SK-N-SH (cell line): ENCODE results near the gene MMD.

Experiments used
- EP300 ChIP-seq, 2 experiments: IDR thresholded peaks; 2 replicates each; pipeline versions ENCODE4 v1.4.0 to v1.6.1; 2012; ENCODE audit warnings: borderline replicate concordance in 1 of 2, low read depth in 1 of 2, low read length in 1 of 2
- GABPA ChIP-seq: IDR thresholded peaks from 2 replicates; pipeline ENCODE4 v1.4.0; 2012; ENCODE audit warnings: low read depth, mild to moderate bottlenecking
- MXI1 ChIP-seq: IDR thresholded peaks from 2 replicates; pipeline ENCODE4 v1.6.1; 2012; ENCODE audit warnings: mild to moderate bottlenecking, low read depth, low read length, improper control_type of control experiment
- POLR2AphosphoS5 ChIP-seq: IDR thresholded peaks from 2 replicates; pipeline ENCODE4 v1.6.1; 2012; ENCODE audit warnings: low read depth, low read length
- RCOR1 ChIP-seq: fragments of 150-350 bp; IDR thresholded peaks from 2 replicates; pipeline ENCODE4 v1.6.1; 2017; ENCODE audit warnings: antibody characterized with exemption, low read length
- TEAD4 ChIP-seq: IDR thresholded peaks from 2 replicates; pipeline ENCODE4 v1.4.0; 2012; ENCODE audit warnings: mild to moderate bottlenecking, borderline replicate concordance; ENCODE audit not compliant: insufficient read depth
- YY1 ChIP-seq: IDR thresholded peaks from 2 replicates; pipeline ENCODE4 v1.4.0; 2012; ENCODE audit warnings: low read depth, mild to moderate bottlenecking
- TF ChIP-seq, protein P1 (sequence below): IDR thresholded peaks from 2 replicates; pipeline ENCODE4 v1.4.0; 2012; ENCODE audit warnings: low read depth
- TF ChIP-seq, protein P2 (sequence below): fragments of 200-600 bp; sonication (generic); IDR thresholded peaks from 2 replicates; pipeline ENCODE4 v1.6.1; 2017; ENCODE audit warnings: antibody characterized with exemption, mild to moderate bottlenecking, moderate library complexity
- TF ChIP-seq, protein P3 (sequence below): IDR thresholded peaks from 2 replicates; pipeline ENCODE4; 2012
- TF ChIP-seq, protein P4 (sequence below): fragments of 150-350 bp; IDR thresholded peaks from 2 replicates; pipeline ENCODE4 v1.6.1; 2017; ENCODE audit warnings: antibody characterized with exemption, low read length, low read depth, borderline replicate concordance

DNA sequence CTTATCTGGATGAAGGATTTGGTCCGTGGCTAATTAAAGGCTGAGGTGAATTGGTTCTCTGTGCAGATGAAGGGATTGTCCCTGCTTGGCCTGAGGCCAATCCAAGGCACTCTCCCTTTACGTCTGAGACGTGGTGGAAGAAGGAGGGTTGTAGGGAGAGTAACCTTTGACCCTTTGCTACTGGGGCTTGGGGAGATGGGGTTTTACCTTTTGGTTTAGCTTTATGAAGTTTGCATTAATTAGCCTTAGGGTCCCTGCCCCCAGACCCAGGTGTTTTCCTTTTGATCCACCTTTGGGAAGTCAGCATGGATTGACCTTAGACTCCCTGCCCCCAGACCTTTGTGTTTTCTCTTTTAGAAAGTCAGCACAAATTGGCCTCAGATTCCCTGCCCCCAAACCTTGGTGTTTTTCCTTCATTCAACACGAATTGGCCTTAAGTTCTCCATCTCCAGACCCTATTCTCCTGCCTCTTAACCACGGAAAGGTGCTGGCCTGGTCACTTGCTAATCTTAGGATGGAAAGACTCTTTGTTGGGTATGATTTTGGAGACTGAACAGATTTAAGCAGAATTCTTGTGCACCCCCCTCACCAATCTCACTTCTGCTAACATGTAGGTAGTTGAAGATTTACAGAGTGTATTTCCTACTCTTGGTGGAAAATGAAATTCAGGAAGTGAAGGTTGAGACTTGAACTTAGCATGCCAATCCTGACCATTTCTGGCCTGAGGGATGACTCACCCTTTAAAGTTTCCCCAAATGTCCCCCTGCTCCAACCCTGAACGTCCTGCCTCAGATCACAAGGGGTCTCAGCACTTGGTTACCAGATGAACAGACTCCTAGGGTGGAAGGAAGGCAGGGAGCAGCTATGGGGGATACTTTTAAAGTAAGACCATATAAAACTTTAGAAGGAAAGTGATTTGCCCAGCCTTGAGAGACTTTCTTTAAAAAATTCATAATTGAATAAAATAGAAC is 23.1 kb upstream of the MMD start:
- TF ChIP-seq, protein P1, sequence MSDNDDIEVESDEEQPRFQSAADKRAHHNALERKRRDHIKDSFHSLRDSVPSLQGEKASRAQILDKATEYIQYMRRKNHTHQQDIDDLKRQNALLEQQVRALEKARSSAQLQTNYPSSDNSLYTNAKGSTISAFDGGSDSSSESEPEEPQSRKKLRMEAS: no peak
- TF ChIP-seq, protein P2, sequence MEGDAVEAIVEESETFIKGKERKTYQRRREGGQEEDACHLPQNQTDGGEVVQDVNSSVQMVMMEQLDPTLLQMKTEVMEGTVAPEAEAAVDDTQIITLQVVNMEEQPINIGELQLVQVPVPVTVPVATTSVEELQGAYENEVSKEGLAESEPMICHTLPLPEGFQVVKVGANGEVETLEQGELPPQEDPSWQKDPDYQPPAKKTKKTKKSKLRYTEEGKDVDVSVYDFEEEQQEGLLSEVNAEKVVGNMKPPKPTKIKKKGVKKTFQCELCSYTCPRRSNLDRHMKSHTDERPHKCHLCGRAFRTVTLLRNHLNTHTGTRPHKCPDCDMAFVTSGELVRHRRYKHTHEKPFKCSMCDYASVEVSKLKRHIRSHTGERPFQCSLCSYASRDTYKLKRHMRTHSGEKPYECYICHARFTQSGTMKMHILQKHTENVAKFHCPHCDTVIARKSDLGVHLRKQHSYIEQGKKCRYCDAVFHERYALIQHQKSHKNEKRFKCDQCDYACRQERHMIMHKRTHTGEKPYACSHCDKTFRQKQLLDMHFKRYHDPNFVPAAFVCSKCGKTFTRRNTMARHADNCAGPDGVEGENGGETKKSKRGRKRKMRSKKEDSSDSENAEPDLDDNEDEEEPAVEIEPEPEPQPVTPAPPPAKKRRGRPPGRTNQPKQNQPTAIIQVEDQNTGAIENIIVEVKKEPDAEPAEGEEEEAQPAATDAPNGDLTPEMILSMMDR: no peak
- TF ChIP-seq RCOR1: no peak
- TF ChIP-seq MXI1: no peak
- no peak for TF ChIP-seq YY1
- no peak for TF ChIP-seq EP300 (IDR thresholded peaks at IDR 0.05; ENCODE audit: borderline replicate concordance in 1 of 2, low read depth in 1 of 2, low read length in 1 of 2)
- TF ChIP-seq TEAD4: no peak
- TF ChIP-seq, protein P3, sequence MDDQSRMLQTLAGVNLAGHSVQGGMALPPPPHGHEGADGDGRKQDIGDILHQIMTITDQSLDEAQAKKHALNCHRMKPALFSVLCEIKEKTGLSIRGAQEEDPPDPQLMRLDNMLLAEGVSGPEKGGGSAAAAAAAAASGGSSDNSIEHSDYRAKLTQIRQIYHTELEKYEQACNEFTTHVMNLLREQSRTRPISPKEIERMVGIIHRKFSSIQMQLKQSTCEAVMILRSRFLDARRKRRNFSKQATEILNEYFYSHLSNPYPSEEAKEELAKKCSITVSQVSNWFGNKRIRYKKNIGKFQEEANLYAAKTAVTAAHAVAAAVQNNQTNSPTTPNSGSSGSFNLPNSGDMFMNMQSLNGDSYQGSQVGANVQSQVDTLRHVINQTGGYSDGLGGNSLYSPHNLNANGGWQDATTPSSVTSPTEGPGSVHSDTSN: no peak
- no peak for TF ChIP-seq POLR2AphosphoS5
- TF ChIP-seq, protein P4, sequence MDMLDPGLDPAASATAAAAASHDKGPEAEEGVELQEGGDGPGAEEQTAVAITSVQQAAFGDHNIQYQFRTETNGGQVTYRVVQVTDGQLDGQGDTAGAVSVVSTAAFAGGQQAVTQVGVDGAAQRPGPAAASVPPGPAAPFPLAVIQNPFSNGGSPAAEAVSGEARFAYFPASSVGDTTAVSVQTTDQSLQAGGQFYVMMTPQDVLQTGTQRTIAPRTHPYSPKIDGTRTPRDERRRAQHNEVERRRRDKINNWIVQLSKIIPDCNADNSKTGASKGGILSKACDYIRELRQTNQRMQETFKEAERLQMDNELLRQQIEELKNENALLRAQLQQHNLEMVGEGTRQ: no peak
- no peak for TF ChIP-seq GABPA
